Measurements from ENCODE around the gene ANKRD63. TPM values are rescaled to one million over a fixed set of nuclear protein-coding genes. Genes with fewer than 3 reads are reported as not detected.

Gene ANKRD63
- total and polyA plus RNA-seq, 10 of the 15 experiments (the other 5 are each of a cell fraction or from before 2014, with no cell fraction given): not detected

DNA sequence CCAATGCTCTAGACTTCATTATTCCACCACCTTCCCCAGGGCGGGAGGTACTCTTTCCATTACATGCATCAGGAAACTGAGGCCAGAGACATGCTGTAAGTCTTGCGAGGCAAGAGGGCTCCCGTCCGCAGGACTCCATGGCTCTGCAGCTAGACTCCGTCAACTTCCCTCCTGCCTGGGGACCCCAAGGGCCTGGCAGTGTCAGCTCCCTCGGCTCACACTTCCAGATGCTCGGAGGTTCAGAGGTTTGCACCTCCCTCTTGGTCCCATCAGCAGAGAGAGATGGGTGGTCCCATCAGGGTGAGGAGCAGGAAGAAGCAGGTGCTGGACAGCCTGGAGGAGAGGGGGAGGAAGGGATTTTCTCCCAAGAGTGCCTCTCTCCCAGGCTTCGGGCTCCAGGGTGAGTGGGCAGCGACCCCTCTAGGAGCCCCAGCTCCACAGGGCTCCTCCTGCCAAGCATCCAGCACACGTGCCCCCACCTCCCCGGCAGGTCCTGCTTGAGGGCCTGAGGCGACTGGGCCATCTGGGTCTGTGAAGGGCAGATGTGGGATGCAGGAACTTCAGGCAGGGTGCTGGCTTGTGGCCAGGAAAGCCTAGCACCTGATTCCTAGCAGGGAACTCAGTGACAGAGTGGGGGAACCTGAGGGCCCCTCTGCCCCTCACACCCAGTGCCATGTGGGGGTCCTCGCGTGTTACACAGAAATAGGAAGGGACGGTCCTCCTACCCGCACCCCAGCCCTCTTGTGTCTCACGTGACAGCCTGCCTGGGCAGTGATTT is 34.7 kb downstream of the ANKRD63 start (continued):
- TF ChIP-seq, protein P1, sequence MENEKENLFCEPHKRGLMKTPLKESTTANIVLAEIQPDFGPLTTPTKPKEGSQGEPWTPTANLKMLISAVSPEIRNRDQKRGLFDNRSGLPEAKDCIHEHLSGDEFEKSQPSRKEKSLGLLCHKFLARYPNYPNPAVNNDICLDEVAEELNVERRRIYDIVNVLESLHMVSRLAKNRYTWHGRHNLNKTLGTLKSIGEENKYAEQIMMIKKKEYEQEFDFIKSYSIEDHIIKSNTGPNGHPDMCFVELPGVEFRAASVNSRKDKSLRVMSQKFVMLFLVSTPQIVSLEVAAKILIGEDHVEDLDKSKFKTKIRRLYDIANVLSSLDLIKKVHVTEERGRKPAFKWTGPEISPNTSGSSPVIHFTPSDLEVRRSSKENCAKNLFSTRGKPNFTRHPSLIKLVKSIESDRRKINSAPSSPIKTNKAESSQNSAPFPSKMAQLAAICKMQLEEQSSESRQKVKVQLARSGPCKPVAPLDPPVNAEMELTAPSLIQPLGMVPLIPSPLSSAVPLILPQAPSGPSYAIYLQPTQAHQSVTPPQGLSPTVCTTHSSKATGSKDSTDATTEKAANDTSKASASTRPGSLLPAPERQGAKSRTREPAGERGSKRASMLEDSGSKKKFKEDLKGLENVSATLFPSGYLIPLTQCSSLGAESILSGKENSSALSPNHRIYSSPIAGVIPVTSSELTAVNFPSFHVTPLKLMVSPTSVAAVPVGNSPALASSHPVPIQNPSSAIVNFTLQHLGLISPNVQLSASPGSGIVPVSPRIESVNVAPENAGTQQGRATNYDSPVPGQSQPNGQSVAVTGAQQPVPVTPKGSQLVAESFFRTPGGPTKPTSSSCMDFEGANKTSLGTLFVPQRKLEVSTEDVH (IDR thresholded peaks at IDR 0.05; ENCODE audit: low read depth, partially characterized antibody): no peak
- TF ChIP-seq TCF12 (IDR thresholded peaks at IDR 0.05; ENCODE audit: low read depth, low read length) (no peak), NR2C1 (IDR thresholded peaks at IDR 0.05) (no peak), BACH1 (IDR thresholded peaks at IDR 0.05; ENCODE audit: borderline replicate concordance) (no peak), TCF7 (IDR thresholded peaks at IDR 0.05; ENCODE audit: borderline replicate concordance) (no peak), CBX5 (IDR thresholded peaks at IDR 0.05; ENCODE audit: low read depth) (no peak), FOS (IDR thresholded peaks at IDR 0.05; ENCODE audit: borderline replicate concordance, extremely low read depth, insufficient read length) (no peak), POU2F2 (IDR thresholded peaks at IDR 0.05; ENCODE audit: borderline replicate concordance, low read depth, low read length) (no peak), GABPA (IDR thresholded peaks at IDR 0.05; ENCODE audit: low read depth) (no peak), ATF7 (IDR thresholded peaks at IDR 0.05; ENCODE audit: low read depth) (no peak), EZH2 (IDR thresholded peaks at IDR 0.05; ENCODE audit: borderline replicate concordance, control insufficient read depth, low read depth, low read length) (no peak)

Data from GM12878 (cell line).